HL-60 (cell line): ENCODE data around the gene BHLHE23.

Source experiments
- DNase-seq, 2 experiments: peaks; one replicate each; pipeline ENCODE4 v3.0.0-alpha.2; 2010 to 2020; ENCODE audit warnings: low read depth in 1 of 2, low spot score in 1 of 2
- H3K27ac ChIP-seq: fragments of 250-450 bp; sonication (Bioruptor Pico); replicated peaks from 2 replicates; pipeline ENCODE4 v1.5.1; 2020; ENCODE audit warnings: mild to moderate bottlenecking, moderate library complexity
- H3K27me3 ChIP-seq: fragments of 250-450 bp; sonication (Bioruptor Pico); 2 replicates; pipeline ENCODE4 v1.5.1; 2021; ENCODE audit warnings: mild to moderate bottlenecking, moderate library complexity; ENCODE audit not compliant: insufficient read depth, poor library complexity, severe bottlenecking
- H3K4me3 ChIP-seq: replicated peaks from 2 replicates; pipeline ENCODE4 v1.5.1; 2011; ENCODE audit warnings: mild to moderate bottlenecking, control low read depth, low read length; ENCODE audit not compliant: insufficient read depth
- GABPA ChIP-seq: IDR thresholded peaks from 2 replicates; pipeline ENCODE4 v1.6.1; 2012; ENCODE audit warnings: low read depth
- POLR2AphosphoS5 ChIP-seq: IDR thresholded peaks from 2 replicates; pipeline ENCODE4 v1.6.1; 2012; ENCODE audit warnings: low read depth
- SPI1 ChIP-seq: IDR thresholded peaks from 2 replicates; pipeline ENCODE4 v1.6.1; 2012; ENCODE audit warnings: low read depth, mild to moderate bottlenecking, borderline replicate concordance
- TF ChIP-seq, protein P1 (sequence below): IDR thresholded peaks from 2 replicates; pipeline ENCODE4 v1.6.1; 2012; ENCODE audit warnings: low read depth; ENCODE audit not compliant: insufficient replicate concordance
- TF ChIP-seq, protein P2 (sequence below): IDR thresholded peaks from one replicate; pipeline ENCODE4 v1.5.1; 2011; ENCODE audit warnings: low read length, control low read depth, inconsistent platforms; ENCODE audit not compliant: insufficient read depth

Gene BHLHE23

DNA sequence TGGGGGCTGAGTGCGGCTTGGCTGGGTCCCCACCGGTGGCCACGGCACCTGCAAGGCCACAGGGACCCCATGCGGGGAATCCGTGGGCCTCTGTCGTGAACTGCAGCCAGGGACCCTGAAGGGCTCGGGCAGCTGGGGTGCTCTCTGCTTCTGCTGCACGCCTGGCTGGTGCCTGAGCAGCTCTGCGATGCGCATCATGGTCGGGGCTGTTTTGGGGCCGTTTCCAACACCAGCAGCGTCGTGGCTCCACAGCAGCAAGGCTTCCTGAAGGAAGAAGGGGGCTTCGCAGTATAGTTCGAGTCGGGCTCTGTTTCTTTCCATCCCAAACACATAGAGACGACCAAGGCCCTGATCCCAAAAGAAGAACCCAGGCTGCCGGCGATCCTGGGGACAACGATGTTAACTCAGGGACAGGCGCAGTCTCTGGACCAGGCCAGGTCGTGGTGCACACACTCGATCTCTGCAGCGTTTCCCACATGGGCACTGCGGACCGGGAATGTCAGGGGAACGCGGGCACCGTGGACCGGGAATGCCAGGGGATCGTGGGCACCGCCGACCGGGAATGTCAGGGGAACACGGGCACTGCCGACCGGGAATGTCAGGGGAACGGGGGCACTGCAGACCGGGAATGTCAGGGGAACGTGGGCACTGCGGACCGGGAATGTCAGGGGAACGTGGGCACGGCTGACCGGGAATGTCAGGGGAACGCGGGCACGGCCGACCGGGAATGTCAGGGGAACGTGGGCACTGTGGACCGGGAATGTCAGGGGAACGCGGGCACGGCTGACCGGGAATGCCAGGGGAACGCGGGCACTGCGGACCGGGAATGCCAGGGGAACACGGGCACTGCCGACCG lies 36.8 kb upstream of the BHLHE23 start:
- H3K27me3 ChIP-seq = no peaks in the 10 kb centered on the region

DNA sequence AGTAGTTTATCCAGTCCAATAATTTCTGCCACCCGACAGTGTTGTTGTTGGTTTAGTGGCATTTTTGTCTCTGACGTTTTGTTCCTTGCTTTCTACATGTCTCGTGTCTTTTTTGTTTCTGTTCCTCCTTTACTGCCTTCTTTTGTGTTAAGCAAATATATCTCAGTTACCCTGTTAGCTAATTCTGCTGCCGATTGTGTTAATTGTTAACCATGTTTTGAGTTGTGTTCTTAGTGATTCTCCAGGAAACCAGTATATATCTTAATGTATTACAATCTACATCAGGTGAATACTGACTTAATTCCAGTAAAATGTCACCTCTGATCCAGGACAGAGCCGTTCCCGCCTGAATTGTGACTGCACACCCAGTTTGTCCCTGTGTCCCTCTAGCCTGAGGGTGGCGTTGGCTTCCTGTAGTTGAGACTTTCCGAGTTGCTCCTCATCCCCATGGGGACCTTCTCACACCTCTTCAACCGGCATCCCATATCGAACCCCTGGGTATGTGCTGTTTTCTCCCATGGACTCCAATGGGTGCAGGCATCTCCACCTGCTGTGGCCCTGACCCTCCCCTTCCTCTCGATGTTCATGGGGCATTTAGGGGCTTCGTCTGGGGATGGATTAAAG lies 35.8 kb upstream of the BHLHE23 start:
- DNase-seq = no peak
- H3K4me3 ChIP-seq = no peak overlapping the region
- TF ChIP-seq POLR2AphosphoS5 (no peak), GABPA (no peak), SPI1 (no peak)
- TF ChIP-seq, protein P1, sequence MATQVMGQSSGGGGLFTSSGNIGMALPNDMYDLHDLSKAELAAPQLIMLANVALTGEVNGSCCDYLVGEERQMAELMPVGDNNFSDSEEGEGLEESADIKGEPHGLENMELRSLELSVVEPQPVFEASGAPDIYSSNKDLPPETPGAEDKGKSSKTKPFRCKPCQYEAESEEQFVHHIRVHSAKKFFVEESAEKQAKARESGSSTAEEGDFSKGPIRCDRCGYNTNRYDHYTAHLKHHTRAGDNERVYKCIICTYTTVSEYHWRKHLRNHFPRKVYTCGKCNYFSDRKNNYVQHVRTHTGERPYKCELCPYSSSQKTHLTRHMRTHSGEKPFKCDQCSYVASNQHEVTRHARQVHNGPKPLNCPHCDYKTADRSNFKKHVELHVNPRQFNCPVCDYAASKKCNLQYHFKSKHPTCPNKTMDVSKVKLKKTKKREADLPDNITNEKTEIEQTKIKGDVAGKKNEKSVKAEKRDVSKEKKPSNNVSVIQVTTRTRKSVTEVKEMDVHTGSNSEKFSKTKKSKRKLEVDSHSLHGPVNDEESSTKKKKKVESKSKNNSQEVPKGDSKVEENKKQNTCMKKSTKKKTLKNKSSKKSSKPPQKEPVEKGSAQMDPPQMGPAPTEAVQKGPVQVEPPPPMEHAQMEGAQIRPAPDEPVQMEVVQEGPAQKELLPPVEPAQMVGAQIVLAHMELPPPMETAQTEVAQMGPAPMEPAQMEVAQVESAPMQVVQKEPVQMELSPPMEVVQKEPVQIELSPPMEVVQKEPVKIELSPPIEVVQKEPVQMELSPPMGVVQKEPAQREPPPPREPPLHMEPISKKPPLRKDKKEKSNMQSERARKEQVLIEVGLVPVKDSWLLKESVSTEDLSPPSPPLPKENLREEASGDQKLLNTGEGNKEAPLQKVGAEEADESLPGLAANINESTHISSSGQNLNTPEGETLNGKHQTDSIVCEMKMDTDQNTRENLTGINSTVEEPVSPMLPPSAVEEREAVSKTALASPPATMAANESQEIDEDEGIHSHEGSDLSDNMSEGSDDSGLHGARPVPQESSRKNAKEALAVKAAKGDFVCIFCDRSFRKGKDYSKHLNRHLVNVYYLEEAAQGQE = no peak
- TF ChIP-seq, protein P2, sequence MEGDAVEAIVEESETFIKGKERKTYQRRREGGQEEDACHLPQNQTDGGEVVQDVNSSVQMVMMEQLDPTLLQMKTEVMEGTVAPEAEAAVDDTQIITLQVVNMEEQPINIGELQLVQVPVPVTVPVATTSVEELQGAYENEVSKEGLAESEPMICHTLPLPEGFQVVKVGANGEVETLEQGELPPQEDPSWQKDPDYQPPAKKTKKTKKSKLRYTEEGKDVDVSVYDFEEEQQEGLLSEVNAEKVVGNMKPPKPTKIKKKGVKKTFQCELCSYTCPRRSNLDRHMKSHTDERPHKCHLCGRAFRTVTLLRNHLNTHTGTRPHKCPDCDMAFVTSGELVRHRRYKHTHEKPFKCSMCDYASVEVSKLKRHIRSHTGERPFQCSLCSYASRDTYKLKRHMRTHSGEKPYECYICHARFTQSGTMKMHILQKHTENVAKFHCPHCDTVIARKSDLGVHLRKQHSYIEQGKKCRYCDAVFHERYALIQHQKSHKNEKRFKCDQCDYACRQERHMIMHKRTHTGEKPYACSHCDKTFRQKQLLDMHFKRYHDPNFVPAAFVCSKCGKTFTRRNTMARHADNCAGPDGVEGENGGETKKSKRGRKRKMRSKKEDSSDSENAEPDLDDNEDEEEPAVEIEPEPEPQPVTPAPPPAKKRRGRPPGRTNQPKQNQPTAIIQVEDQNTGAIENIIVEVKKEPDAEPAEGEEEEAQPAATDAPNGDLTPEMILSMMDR = no peak
- H3K27ac ChIP-seq = no peak overlapping the region
- no peaks in the 10 kb centered on the region for H3K27me3 ChIP-seq

More for the DNA sequence above, 36.8 kb upstream of the BHLHE23 start:
- no peak overlapping the region for H3K4me3 ChIP-seq
- DNase-seq = no peak
- no peak for TF ChIP-seq POLR2AphosphoS5
- no peak for TF ChIP-seq SPI1
- TF ChIP-seq GABPA = no peak
- TF ChIP-seq, protein P2 = no peak
- TF ChIP-seq, protein P1 = no peak
- no peak overlapping the region for H3K27ac ChIP-seq

DNA sequence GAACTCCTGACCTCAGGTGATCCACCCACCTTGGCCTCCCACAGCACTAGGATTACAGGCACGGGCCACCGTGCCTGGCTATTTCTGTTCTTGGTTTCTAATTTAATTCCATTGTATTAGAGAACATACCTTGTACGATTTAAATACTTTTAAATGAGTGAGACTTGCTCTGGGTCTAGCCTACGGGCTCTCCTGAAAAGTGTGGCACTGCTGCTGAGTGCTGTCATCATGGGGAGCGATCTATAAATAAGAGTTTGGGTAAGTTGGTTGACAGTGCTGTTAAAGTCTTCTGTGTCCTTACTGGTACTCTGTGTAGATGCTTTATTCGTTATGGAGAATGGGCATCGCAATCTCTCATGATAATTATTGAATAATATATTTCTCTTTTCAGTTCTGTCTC lies 35.0 kb upstream of the BHLHE23 start:
- no peak for DNase-seq
- H3K27me3 ChIP-seq = no peaks in the 10 kb centered on the region
- H3K4me3 ChIP-seq = no peak overlapping the region
- TF ChIP-seq GABPA (no peak), POLR2AphosphoS5 (no peak), SPI1 (no peak)
- TF ChIP-seq, protein P1 = no peak
- TF ChIP-seq, protein P2 = no peak
- no peak overlapping the region for H3K27ac ChIP-seq
